Measurements from ENCODE around the gene MAP4K3. TPM values are rescaled to one million over a fixed set of nuclear protein-coding genes. Genes with fewer than 3 reads are reported as not detected.
A peak's percentile ranks its signal among the peaks of the same experiment; 100 is the strongest.

The MAP4K3 gene
- total RNA-seq, 1 donor from 2014 or later = 58.1 TPM

GRCh38 chr2:39408351-39409136, 28.5 kb downstream of the MAP4K3 start:
- Mint-ChIP-seq H3K27ac (ENCODE audit: unreplicated experiment) (peak overlapping the region; percentile 63), H3K27me3 (ENCODE audit: low read depth, unreplicated experiment) (no peaks in the 10 kb centered on the region)

GRCh38 chr2:39407516-39408296, 29.4 kb downstream of the MAP4K3 start:
- H2AFZ ChIP-seq (ENCODE audit: low read depth, low read length) = no peak overlapping the region
- H3K36me3 ChIP-seq (ENCODE audit: insufficient read depth, low read length) = no peaks in the 10 kb centered on the region
- TF ChIP-seq EZH2 (IDR thresholded peaks at IDR 0.05; ENCODE audit: insufficient read depth, low read length) = no peak
- TF ChIP-seq CTCF (IDR thresholded peaks at IDR 0.05; ENCODE audit: insufficient read depth, low read depth, low read length) = no peak
- no peak for FAIRE-seq
- Mint-ChIP-seq H3K9me3 (ENCODE audit: unreplicated experiment) (no peaks in the 10 kb centered on the region), H3K36me3 (ENCODE audit: low read depth, unreplicated experiment) (peaks cover 2% of the 10 kb centered on the region), H3K4me3 (ENCODE audit: unreplicated experiment) (peak overlapping the region; percentile 55), H3K27me3 (ENCODE audit: low read depth, unreplicated experiment) (no peaks in the 10 kb centered on the region), H3K27ac (ENCODE audit: unreplicated experiment) (peak overlapping the region; percentile 63), H3K4me1 (ENCODE audit: low read depth, unreplicated experiment) (peaks cover 78% of the 10 kb centered on the region)
- no peak overlapping the region for H3K27ac ChIP-seq (ENCODE audit: low read depth, low read length)
- peaks cover 22% of the 10 kb centered on the region for H3K4me1 ChIP-seq (ENCODE audit: insufficient read depth, low read length)
- H3K9ac ChIP-seq (ENCODE audit: low read length) = no peak overlapping the region
- H3K4me3 ChIP-seq (ENCODE audit: insufficient read depth, low read depth, low read length) = no peak overlapping the region
- H3K79me2 ChIP-seq (ENCODE audit: insufficient read depth, low read length) = peaks cover 100% of the 10 kb centered on the region
- H3K9me3 ChIP-seq (ENCODE audit: insufficient read depth, low read depth, low read length) = no peaks in the 10 kb centered on the region
- peaks cover 68% of the 10 kb centered on the region for H4K20me1 ChIP-seq (ENCODE audit: insufficient read depth, low read length)
- no peak for DNase-seq (ENCODE audit: low read depth)
- no peaks in the 10 kb centered on the region for H3K27me3 ChIP-seq (ENCODE audit: insufficient read depth, low read length)
- no peak overlapping the region for H3K4me2 ChIP-seq (ENCODE audit: low read length)

More at GRCh38 chr2:39408351-39409136, 28.5 kb downstream of the MAP4K3 start:
- Histone ChIP-seq H3K36me3 (ENCODE audit: insufficient read depth, low read length) (no peaks in the 10 kb centered on the region), H2AFZ (ENCODE audit: low read depth, low read length) (no peak overlapping the region), H3K9ac (ENCODE audit: low read length) (no peak overlapping the region), H4K20me1 (ENCODE audit: insufficient read depth, low read length) (peaks cover 66% of the 10 kb centered on the region), H3K9me3 (ENCODE audit: insufficient read depth, low read depth, low read length) (no peaks in the 10 kb centered on the region), H3K4me1 (ENCODE audit: insufficient read depth, low read length) (peaks cover 25% of the 10 kb centered on the region), H3K4me3 (ENCODE audit: insufficient read depth, low read depth, low read length) (no peak overlapping the region), H3K4me2 (ENCODE audit: low read length) (no peak overlapping the region), H3K27ac (ENCODE audit: low read depth, low read length) (no peak overlapping the region), H3K79me2 (ENCODE audit: insufficient read depth, low read length) (peaks cover 100% of the 10 kb centered on the region), H3K27me3 (ENCODE audit: insufficient read depth, low read length) (no peaks in the 10 kb centered on the region)
- Mint-ChIP-seq H3K36me3 (ENCODE audit: low read depth, unreplicated experiment) (peaks cover 2% of the 10 kb centered on the region), H3K4me1 (ENCODE audit: low read depth, unreplicated experiment) (peaks cover 82% of the 10 kb centered on the region), H3K9me3 (ENCODE audit: unreplicated experiment) (no peaks in the 10 kb centered on the region), H3K4me3 (ENCODE audit: unreplicated experiment) (no peak overlapping the region)
- TF ChIP-seq CTCF (IDR thresholded peaks at IDR 0.05; ENCODE audit: insufficient read depth, low read depth, low read length) = no peak
- no peak for TF ChIP-seq EZH2 (IDR thresholded peaks at IDR 0.05; ENCODE audit: insufficient read depth, low read length)
- DNase-seq (ENCODE audit: low read depth) (no peak), FAIRE-seq (no peak)

All from astrocyte (in vitro differentiated cells and primary cell).